Large intestine (tissue), 3 donors: ENCODE measurements around the gene PSD2. TPM values are rescaled to one million over a fixed set of nuclear protein-coding genes. Genes with fewer than 3 reads are reported as not detected.

Source experiments
- DNase-seq, 2 donors: peaks; one replicate each; pipeline versions ENCODE4 v3.0.0 to v3.0.0-alpha.2; 2013
- H3K27ac ChIP-seq: one replicate; pipeline ENCODE4 v1.5.1; 2013; ENCODE audit warnings: low read length
- H3K27me3 ChIP-seq: 2 replicates; pipeline ENCODE4 v1.6.1; 2013; ENCODE audit warnings: low read length; ENCODE audit not compliant: control insufficient read depth, insufficient read depth
- H3K36me3 ChIP-seq: 2 replicates; pipeline ENCODE4 v1.6.1; 2013; ENCODE audit warnings: low read length; ENCODE audit not compliant: control insufficient read depth, insufficient read depth
- H3K4me1 ChIP-seq: one replicate; pipeline ENCODE4 v1.6.1; 2013; ENCODE audit warnings: low read length; ENCODE audit not compliant: control insufficient read depth, insufficient read depth
- H3K4me3 ChIP-seq: one replicate; pipeline ENCODE4 v1.5.1; 2013; ENCODE audit warnings: low read length
- H3K9me3 ChIP-seq: one replicate; pipeline ENCODE4 v1.6.1; 2013; ENCODE audit warnings: mild to moderate bottlenecking, low read depth, low read length, moderate library complexity; ENCODE audit not compliant: control insufficient read depth
- WGBS: methylation state at CpG from one replicate; pipeline ENCODE4 v1.1.5; 2013; ENCODE audit warnings: low lambda C conversion rate; ENCODE audit not compliant: insufficient coverage; 5-methylcytosine and 5-hydroxymethylcytosine counted together
- polyA plus RNA-seq: library from polyadenylated mRNA; unstranded; fragments of 120-200 nt; gene quantifications from one replicate; pipeline ENCODE4 v1.2.1, GENCODE V29; 2013

PSD2 gene
- polyA plus RNA-seq, 1 donor: 0.99 TPM

DNA sequence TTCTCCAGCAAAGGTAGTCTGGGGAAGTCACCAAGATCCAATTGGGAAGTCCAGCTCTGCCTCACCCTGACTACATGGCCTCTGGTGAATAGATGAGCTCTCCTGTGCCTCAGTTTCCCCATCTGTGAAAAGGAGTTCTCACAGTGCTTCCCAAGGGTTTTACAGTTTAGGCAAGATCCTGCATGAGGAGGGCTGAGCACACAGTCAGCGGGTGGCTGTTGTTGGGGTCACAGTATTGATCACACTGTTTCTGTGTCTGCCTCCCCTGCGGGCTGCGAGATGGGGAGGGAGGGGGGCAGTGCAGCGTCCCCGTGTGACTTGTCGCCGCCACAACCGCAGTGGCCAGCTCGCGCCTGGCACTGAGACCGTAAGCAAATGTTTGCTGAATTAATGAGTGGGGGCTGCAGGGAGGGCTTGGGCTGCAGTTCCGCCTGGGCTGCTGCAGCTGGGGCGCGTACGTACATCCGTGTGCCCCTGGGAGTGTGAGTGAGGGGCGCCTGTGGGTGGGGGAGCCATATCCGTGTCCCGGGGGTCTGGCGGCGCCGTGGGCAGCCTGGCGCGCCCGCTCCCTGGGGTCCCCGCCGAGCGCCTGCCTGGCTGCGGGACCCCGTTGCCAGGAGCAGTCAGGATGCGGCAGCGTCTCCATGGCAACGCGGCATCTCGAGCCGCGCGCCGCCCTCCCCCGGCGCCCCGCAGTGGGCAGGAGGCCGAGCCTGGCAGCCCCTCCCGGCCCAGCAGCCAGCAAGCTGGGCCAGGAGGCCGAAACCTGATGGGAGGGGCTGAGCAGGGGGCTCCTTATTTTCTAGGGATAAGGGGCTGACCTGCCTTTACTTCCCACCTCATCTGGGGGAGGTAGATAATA, 31.4 kb upstream of the PSD2 start:
- DNase-seq: peak in 1 of 2 donors; percentile 52
- H3K4me3 ChIP-seq: no peak overlapping the region

GRCh38 chr5:139764886-139765408, 30.7 kb upstream of the PSD2 start:
- no peak overlapping the region for H3K27ac ChIP-seq

More for the DNA sequence above, 31.4 kb upstream of the PSD2 start:
- no peak overlapping the region for H3K27ac ChIP-seq
- peaks cover 2% of the 10 kb centered on the region for H3K9me3 ChIP-seq
- peaks cover 21% of the 10 kb centered on the region for H3K27me3 ChIP-seq
- H3K4me1 ChIP-seq: peaks cover 23% of the 10 kb centered on the region
- H3K36me3 ChIP-seq: no peaks in the 10 kb centered on the region
- no CpG with 5 or more reads among the region's 45 CpGs for WGBS

DNA sequence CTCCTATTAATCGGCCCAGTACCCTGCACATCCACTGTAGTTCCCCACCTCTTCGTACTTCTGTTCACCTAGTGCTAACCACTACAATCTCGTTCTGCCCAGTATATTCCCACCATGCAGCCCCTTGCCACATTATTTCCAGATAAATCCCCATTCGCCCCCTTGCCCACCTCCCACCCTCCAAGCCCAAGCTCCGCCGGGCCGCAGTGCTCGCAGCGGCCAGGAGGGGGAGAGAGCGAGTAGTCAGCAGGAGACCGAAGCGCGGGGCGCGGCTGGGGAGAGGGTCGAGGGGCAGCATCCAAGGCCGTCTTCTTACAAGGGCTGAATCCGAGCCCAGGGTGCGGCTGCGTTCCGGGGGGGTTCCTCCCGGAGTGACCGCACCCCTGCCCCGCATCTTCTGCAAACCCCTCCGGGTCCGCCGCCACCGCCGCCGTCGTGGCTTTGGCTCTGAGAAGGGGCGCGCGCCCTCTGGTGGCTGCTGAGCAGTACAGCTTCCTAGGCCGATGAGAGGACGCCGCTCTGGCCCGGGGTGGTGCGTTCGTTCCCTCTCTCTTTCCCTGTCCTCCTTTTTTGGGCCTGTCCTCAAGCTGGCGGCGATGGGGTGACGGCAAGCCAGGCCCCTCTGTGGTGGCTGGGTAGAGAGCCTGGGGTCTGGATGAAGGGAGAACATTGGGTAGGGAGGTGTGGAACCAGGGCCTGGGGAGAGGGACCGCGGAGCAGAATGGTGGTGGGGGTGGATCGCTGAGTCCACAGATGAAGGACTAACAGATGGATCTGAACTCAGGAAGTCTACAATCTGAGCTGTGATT, 30.0 kb upstream of the PSD2 start:
- H3K27ac ChIP-seq: no peak overlapping the region
- WGBS: no CpG with 5 or more reads among the region's 46 CpGs
- H3K36me3 ChIP-seq: no peaks in the 10 kb centered on the region
- peaks cover 21% of the 10 kb centered on the region for H3K27me3 ChIP-seq
- H3K4me3 ChIP-seq: peak overlapping the region; percentile 50
- peaks cover 2% of the 10 kb centered on the region for H3K9me3 ChIP-seq
- H3K4me1 ChIP-seq: peaks cover 16% of the 10 kb centered on the region
- peak; percentile 67 to 79 for DNase-seq

More at GRCh38 chr5:139764886-139765408, 30.7 kb upstream of the PSD2 start:
- H3K9me3 ChIP-seq: peaks cover 2% of the 10 kb centered on the region
- no peak for DNase-seq
- WGBS: 67% methylated on average over 3 of the region's 11 CpGs
- peaks cover 20% of the 10 kb centered on the region for H3K4me1 ChIP-seq
- no peak overlapping the region for H3K4me3 ChIP-seq
- no peaks in the 10 kb centered on the region for H3K36me3 ChIP-seq
- H3K27me3 ChIP-seq: peaks cover 21% of the 10 kb centered on the region

DNA sequence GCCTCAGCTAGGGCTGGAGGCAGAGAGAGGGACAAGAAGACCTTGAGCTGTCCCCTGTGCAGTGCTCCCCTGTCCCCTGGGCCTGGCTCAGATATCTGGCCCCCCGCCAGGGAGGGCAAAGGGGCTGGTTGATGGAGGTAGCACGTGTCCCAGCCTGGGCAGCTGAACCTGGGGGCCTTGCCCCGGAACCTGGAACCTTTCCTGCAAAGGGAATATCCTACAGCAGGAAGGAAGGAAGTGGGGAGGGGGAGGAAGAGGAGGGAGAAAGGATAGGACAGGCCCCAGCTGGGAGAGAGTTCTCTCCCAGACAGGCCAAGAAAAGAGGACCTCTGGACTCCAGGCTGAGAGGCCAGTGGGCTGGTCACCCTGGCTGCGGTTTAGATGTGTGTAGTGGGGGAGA, 27.6 kb upstream of the PSD2 start:
- H3K4me1 ChIP-seq: peaks cover 10% of the 10 kb centered on the region
- WGBS: no CpG with 5 or more reads among the region's 4 CpGs
- H3K27ac ChIP-seq: no peak overlapping the region
- H3K4me3 ChIP-seq: no peak overlapping the region
- peak in 1 of 2 donors; percentile 31 for DNase-seq
- no peaks in the 10 kb centered on the region for H3K36me3 ChIP-seq
- peaks cover 21% of the 10 kb centered on the region for H3K27me3 ChIP-seq
- H3K9me3 ChIP-seq: peaks cover 2% of the 10 kb centered on the region

- WGBS: no CpG with 5 or more reads among the region's 7 CpGs
- Histone ChIP-seq H3K36me3 (no peaks in the 10 kb centered on the region), H3K27me3 (peaks cover 13% of the 10 kb centered on the region), H3K27ac (no peak overlapping the region), H3K4me1 (peaks cover 4% of the 10 kb centered on the region), H3K4me3 (no peak overlapping the region), H3K9me3 (peaks cover 2% of the 10 kb centered on the region)
- DNase-seq: no peak
Observed at GRCh38 chr5:139768807-139769465, 26.7 kb upstream of the PSD2 start.

GRCh38 chr5:139769477-139769876, 26.1 kb upstream of the PSD2 start:
- H3K4me3 ChIP-seq: no peak overlapping the region
- H3K36me3 ChIP-seq: no peaks in the 10 kb centered on the region
- peaks cover 4% of the 10 kb centered on the region for H3K4me1 ChIP-seq
- peaks cover 8% of the 10 kb centered on the region for H3K27me3 ChIP-seq
- no peak for DNase-seq
- no CpG with 5 or more reads among the region's 3 CpGs for WGBS
- no peak overlapping the region for H3K27ac ChIP-seq
- H3K9me3 ChIP-seq: no peaks in the 10 kb centered on the region

DNA sequence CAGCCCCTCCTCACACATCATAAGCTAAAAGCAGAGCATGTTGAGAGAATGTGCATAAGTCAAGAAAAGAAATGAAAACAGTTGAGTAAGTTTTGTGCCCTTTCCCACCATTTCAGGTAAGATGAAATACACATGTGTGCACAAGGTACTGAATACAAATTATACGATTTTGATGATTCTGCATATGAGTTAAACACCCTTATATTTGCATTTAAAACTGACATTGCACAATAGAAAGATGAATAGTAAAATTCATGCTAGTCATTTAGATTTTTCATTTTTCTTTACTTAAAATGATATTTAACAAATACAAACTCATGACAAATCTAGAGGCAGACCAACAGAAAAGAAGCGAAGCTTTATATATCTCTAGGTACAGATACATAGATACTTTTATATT, 24.9 kb upstream of the PSD2 start:
- WGBS: no CpG with 5 or more reads among the region's 2 CpGs
- H3K4me1 ChIP-seq: peaks cover 8% of the 10 kb centered on the region
- DNase-seq: no peak
- no peaks in the 10 kb centered on the region for H3K36me3 ChIP-seq
- H3K9me3 ChIP-seq: no peaks in the 10 kb centered on the region
- H3K27ac ChIP-seq: no peak overlapping the region
- H3K27me3 ChIP-seq: no peaks in the 10 kb centered on the region
- no peak overlapping the region for H3K4me3 ChIP-seq

GRCh38 chr5:139772089-139772791, 23.4 kb upstream of the PSD2 start:
- no CpG with 5 or more reads among the region's 8 CpGs for WGBS
- no peaks in the 10 kb centered on the region for H3K9me3 ChIP-seq
- peaks cover 3% of the 10 kb centered on the region for H3K27me3 ChIP-seq
- no peak overlapping the region for H3K4me3 ChIP-seq
- DNase-seq: no peak
- no peaks in the 10 kb centered on the region for H3K36me3 ChIP-seq
- H3K27ac ChIP-seq: no peak overlapping the region
- H3K4me1 ChIP-seq: peaks cover 4% of the 10 kb centered on the region

- DNase-seq: no peak
- Histone ChIP-seq H3K4me1 (peaks cover 4% of the 10 kb centered on the region), H3K36me3 (no peaks in the 10 kb centered on the region), H3K9me3 (no peaks in the 10 kb centered on the region), H3K27me3 (peaks cover 3% of the 10 kb centered on the region), H3K4me3 (no peak overlapping the region), H3K27ac (no peak overlapping the region)
- WGBS: 100% methylated on average over 1 of the region's 5 CpGs
Observed at GRCh38 chr5:139772927-139773690, 22.5 kb upstream of the PSD2 start.
